Left forelimb (tissue), 1 donor: ENCODE data around the gene ANKDD1B.
"Not testable (repeated sequence)": the region's sequence is repeated elsewhere in the genome, so short reads cannot be mapped to it uniquely, and the experiment has no call there.

Experiments used
- DNase-seq: peaks from one replicate; pipeline ENCODE4 v3.0.0-alpha.2; 2018; ENCODE audit warnings: low spot score

Gene ANKDD1B

DNA sequence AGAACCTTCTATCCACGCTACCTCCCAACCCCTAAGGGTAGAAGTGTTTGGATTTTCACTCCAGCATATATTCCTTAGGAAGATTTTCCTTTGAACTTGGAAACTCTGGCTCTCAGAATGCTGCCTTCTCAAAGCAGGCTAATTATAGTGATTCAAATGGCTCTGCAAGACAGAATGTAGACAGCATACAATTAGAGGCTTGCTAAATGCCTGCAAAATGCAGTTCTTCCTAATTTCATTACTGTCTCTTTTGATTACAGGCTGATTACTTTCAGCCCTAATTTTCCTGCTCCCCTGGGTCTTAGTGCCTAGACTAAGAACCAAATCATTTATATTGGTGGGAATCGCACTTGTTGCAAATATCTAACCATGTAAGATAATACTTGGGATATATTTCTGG is 50.8 kb downstream of the ANKDD1B start:
- DNase-seq = no peak

DNA sequence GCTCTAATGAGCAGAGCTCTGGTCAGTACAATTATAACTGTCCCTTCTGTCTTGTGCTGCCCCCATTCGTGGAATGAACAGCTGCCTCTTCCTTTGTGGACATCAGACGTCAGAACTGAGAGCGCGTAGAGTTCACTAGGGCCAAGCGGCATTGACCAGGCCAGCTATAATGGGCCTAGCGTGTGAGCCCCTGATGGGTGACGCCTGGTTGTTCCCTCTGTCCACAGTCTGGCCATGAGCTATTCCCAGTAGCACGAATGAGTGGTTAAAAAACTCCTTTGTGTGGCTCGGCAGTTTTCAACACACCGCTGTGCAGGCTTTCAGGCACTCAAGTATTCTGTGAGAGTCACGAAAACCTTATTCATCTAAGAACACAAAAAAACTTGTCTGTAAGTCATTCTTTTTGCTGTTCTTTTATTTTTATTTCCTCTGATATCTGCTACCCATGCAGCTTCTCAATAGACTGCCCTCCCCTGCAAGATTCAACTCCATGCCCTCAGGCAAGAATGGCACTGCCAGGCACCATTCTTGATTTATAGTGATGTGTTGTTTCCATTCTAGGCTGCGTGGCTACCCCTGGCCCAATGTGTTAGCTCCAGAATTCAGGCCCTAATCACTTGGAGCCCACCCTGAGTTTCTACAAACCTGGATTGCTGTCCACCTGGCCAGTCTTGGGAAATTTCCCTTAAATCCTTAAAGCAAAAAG is 52.5 kb downstream of the ANKDD1B start:
- DNase-seq = no peak

DNA sequence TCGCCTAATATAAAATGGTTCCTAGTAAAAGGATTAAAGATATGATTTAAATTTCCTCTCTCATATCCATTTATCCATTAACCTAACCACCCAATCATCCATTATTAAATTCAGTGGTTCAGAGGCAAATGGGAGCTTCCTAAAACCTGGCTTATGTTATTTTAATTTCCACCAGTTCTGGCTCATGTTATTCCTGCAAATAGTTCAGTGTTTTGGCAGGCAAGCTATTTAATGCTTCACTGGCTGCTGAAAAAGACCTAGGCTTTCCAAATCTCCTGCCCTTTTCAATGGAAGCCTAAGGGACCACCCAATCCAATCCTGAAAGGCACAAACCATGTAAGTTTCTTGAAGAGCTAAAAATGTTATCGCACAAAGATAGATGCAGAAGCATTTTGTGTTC is 53.7 kb downstream of the ANKDD1B start:
- DNase-seq = no peak

DNA sequence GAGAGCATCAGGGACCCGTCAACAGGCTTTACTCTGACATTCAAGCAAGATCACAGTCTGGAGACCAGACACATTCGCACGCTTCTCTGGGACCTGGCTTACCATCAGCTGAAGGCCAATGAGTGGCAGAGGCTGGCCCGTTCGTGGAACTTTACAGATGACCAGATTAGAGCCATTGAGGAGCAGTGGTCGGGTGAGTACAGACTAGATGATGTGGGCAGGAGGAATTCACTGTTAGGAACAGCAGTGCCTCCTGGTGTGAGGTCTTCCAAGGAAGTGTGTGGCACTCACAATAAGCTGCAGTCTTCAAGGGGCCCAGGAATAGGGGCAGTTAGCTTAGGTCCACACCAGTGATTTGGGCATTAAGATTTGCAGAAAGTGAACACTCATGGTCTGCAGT is 55.5 kb downstream of the ANKDD1B start:
- DNase-seq = no peak

DNA sequence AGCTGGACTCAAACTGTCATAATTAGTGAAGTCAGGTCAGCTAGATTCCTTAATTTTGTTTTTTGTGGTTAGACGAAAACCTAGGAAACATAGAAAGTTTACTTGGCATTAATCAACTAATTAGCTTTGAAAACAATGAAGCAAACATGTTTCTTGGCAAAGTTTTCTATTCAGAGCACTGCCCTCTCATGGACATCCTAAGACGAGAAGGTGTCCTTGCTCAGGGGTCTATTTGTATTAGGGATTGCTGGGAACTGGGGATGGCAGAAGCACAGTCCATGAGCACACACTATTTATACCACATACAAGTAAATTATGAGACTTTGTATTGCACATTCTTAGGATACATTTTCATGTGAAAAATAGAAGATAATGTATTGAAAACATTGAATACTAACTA is 56.3 kb downstream of the ANKDD1B start:
- no peak for DNase-seq

DNA sequence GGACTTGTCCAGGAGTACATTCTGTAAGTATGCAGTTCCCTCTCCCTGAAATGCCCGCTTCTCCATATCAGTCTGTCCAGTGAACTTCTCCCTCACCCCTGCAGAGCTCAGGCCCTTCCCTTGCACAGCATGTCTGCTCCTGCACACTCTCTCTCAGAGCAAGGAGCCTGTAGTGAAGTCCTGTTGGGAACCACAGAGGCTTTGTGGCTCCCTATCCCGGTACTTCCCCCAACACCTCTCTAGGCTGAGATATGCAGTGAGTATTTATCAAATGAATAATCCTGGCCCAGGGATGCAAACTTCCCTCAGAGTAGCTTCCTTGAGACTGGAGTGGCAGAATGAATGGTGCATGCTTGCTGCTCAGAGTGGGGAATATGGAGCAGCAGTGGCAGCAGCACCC is 57.2 kb downstream of the ANKDD1B start:
- no peak for DNase-seq

DNA sequence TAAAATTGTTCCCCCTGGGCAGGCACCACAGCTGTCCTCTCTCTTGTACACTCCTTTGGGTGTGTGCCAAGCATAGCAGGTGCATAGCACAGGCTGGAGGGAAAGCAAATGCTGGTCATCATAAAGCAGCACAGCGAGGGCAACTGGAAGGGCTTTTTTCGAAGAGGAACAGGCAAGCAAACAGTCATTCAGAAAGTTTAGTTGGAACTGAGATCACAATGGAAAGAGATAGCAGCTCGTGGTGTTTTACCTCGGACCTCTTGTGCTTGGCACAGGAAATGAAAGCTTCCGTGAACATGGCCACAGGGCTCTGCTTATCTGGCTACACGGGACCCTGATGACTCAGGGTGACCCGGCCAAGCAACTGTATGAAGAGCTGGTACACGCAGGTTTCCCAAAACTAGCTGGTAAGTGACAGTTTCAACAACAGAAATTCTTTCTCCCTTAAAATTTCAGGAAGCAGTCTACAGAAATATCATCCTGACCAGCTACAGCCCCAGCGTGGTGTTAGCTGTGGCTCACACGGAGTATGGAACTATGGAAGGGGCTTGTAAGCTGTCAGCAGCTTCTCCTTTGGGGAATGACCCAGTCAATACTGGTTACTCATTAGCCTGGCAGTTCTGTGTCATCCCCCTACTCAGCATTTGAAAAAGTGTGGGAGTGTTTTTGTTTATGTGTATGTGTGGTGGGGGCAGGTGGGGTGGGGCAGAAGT is 57.9 kb downstream of the ANKDD1B start:
- DNase-seq = no peak

DNA sequence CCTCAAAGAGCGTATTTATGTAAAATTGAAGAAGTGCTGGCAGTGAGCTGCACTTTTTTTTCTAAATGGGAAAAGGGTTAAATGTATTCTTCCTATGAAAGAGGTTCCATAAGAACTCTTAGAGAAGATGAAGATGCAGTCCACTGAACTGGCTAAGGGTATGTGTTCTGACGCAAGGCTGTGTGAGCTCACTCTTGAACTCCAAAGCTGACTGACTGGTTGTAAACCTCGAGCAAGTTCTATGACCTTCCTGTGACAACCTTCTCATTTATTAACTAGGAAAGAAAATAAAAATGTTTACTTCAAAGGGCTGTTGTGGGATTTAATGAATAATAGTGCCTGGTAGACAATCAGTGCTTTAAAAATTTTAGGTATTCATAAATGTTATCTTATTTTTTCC is 59.3 kb downstream of the ANKDD1B start:
- no peak for DNase-seq

DNA sequence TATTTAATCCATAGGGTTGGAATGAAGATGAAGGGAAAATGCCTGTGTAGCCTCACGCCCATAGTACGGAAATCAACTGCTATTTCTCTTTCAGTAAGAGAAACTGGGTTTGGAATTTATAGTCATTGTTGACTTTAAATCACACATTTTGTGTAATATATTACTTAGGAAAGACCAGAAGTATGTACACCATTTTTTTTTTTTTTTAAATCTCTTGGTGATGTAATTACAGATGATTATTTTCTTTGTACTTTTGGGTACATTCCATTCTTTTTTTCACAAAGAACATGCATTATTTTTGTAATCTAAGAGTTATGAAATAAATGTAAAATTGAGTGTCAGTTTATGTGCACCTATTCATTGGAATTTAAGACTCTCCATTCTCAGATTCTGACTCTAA is 60.3 kb downstream of the ANKDD1B start:
- no peak for DNase-seq

DNA sequence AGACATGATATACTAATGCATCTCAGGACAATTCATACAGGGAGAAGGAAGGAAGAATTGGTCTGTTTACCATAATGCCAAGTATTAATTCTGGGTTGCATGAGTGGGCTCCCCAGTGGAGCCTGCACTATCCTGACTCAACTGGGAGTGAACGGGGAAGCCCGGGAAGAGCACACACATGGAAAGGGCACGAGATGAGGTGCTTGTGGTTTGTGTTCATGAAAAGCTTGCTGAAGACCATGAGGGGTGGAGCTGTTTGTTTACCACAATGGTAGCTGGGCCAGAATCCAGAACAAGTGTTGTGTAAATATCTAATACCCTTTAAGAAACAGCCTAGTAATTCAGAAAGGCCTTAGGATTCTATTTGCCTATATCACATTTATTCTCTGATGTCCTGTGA is 61.4 kb downstream of the ANKDD1B start:
- no peak for DNase-seq

DNA sequence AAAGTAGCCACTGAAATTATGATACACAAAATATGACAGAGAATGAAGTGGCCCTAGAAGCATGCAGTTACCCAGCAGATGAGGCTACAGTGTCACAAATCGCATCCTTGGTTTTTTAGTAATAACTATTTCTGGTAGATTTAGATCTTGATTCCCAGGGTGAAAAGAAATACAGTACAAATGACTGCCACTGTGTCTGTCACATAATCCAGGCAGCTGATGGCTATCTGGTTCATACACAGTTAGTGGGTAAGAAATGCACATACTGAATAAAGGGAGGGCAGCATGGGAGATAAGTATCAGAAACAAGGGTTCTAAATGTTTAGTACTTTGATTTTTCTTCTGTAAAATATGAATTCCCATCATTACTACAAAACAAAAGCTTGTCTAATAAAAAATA is 64.5 kb downstream of the ANKDD1B start:
- no peak for DNase-seq

DNA sequence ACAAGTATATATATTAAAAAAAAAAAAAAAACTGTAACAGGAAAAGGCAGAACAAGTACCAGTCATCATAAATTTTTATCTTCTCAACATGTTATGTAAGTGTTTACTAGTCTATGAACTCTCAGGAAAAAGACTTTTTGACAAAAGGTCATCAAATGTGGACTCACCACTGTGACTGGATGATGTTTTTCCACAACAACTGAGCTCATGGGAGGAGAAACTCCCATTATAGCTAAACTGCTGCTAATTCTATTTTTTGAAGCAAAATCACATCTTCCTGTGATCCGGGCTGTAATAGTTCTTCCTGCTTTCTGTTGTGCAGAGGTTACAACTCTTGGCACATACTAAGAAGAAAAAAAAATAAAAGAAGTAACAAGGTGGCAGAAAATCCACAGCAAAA is 66.4 kb downstream of the ANKDD1B start:
- no peak for DNase-seq

DNA sequence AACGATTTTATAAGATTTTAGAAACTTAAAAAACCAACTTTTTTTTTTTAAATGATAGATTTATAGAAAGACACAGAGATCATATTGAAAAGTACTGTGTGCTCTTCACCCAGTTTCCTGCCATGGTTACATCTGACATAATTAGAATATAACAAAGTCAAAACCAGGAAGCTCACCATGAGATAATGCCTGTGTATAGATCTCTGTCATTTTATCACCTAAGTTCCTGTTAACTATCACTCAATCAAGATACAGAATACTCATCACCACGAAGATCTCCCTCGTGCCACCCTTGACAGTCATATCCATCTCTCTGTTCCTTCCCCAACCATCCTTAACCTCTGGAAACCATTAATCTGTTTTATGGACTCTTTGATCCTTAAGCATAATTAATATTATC is 66.9 kb downstream of the ANKDD1B start:
- no peak for DNase-seq

DNA sequence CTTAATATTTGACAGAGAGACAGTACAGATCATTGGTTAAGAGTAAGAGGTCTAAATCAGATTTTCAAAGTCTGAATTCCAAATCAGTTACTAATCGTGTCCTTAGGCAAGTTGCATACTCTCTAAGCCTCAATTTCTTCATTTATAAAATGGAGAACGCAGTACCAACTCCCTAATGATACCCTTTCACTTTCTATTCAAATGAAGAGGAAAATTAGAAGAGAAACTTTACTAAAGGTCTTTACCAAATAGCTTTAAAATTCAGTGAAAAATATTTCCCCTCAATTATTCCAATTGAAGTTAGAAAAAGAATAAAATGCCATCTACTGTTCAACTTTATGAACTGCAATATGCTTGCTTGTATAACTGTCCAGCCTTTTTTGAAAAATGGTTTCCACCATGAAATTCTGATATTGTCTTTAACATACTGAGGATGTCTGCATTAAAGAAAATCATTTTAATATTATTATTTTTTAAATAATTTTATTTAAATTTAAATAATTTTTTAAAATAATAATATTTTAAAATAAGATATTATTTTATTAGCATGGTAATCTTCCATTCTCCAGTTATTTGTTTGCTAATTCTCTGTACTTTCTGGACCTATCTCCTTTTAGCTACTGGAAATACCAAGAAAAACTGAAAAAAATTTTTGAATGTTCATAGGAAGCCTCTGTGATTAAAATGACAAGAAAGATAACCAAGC is 70.0 kb downstream of the ANKDD1B start:
- DNase-seq = no peak

DNA sequence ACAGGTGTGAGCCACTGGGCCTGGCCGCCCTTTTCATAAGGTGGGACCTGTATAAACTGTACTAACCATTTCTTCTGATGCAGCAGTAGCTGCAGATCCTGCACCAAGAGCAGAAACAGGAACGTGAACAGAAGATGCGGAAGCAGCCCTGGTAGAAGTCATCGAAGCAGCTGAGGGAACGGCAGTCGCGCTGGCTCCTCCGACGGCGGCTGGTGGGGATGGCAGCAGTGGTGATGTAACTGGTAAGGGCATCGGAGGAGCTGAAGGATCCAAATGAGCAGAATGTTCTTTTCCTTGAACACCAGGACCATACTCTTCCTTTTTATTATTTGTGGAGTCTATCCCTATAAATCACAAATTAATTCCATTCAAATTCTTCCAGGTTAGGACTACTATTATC is 73.9 kb downstream of the ANKDD1B start:
- DNase-seq = no peak

DNA sequence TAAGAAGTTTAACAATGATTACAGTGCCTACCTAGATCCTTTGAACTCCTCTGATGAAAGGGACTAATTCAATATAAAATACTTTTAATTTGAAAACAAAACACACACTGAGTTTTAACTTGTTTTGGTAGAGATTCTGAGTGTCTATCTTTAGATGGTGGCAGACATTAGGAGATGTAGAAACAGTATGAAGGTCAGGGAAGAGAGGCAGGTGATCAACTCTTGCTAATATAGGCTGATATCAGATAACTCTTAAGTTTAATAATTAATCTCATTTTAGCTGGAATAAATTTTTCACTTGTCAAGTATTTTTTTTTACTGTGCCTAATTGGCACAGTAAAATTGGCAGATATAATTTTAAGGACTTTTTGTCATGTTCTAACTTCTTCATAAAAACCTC is 75.2 kb downstream of the ANKDD1B start:
- DNase-seq = no peak

DNA sequence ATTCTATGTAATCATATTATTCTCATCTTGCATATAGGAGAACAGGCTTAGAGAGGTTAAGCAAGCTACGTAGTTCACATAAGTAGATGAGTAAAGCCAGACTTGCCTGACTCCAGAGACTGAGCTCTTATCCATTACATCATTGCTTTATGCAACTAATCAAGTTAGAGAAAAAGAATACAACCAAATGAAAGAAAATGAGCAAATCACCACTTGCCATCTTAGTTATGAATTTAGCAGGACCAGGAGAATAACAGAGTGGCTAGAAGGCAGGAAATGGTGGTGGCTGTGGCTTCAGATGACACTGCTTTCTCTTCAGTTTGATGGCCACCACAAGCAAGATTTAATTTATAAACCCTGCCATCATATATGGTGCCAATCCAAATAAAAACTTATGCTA is 79.4 kb downstream of the ANKDD1B start:
- no peak for DNase-seq

DNA sequence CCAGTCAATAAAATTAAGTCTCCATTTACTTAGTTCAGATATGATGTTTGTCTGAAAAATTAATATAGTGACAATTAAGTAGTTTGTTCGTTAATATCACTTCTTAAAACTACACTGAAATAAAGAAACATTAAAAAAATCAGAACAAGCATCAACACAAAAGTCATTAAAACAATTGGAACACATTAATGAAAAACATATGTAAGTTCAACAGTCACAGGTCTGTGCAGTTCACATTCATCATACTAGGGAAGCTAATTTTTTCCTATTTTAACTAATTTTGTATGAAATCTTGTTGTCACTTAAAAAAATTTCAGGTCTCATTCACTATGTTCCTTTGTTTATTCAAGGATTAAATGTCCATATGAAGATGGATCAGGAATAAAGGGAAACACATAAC is 83.5 kb downstream of the ANKDD1B start:
- DNase-seq = no peak

DNA sequence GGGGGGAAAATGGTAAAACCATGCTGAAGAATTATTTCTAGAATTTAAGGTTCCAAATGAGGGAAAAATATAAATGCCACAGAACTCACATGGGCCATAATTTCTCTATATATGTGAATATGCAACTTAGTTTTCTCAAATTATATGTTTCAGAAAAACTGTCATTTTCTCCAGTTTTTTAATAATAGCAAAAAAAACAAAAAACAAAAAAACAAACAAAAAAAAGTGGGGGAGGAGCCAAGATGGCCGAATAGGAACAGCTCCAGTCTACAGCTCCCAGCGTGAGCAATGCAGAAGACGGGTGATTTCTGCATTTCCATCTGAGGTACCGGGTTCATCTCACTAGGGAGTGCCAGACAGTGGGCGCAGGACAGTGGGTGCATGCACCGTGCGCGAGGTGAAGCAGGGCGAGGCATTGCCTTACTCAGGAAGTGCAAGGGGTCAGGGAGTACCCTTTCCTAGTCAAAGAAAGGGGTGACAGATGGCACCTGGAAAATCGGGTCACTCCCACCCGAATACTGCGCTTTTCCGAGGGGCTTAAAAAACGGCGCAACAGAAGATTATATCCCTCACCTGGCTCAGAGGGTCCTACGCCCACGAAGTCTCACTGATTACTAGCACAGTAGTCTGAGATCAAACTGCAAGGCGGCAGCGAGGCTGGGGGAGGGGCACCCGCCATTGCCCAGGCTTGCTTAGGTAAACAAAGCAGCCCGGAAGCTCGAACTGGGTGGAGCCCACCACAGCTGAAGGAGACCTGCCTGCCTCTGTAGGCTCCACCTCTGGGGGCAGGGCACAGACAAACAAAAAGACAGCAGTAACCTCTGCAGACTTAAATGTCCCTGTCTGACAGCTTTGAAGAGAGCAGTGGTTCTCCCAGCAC is 84.5 kb downstream of the ANKDD1B start:
- DNase-seq = not testable (repeated sequence)

DNA sequence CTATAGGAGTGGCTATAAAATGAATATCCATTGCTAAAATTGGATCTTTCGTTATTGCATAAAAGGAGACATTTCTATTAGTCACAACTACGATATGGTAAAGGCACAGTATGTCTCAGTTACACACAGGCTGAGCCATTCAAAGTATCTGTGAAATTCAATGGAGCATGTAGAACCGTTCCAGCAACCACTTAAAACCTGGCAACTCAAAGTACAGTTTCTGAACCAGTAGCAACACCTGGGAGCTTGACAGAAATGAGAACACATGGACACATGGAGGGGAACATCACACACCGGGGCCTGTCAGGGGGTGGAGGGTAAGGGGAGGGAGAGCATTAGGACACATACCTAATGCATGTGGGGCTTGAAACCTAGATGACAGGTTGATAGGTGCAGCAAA is 90.6 kb downstream of the ANKDD1B start:
- no peak for DNase-seq

DNA sequence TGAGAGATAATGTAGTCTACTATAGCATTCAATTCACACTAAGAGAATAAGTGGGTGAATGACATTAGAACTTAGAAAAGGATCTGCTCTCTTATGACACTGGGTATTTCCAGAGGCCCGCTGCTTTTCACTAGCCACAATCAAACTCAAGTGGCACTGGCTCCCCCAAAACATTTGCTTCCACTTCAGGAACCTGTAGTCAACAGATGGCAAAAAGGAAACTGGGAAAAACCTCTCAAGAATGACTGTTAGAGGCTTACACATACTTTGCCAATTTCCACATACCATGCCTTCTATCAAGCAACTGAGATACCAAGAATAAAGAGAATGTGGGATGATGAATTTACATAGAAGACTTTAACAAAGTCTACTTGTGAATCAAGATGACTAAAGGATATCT is 94.8 kb downstream of the ANKDD1B start:
- no peak for DNase-seq

DNA sequence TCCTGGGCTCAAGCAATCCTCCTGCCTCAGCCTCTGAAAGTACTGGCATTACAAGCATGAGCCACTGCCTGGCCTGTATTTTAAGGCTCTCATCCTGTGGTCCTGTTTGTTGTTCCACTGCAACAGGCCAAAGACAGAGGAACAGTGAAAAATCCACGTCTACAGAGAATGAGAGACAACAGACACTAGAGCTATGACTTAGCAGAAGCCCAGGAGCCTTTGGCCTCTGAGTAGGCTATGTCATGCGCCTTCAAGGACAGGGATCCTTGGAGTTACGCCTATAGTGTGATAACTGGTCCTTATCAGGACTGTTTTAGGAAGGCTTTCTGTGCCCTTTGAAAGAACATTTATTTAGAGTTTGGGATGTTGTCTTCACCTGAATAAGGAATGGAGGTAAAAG is 95.5 kb downstream of the ANKDD1B start:
- DNase-seq = no peak
